Activated CD8-positive, alpha-beta memory T cell treated with anti-CD3 and anti-CD28 coated beads, Interleukin-2, amount 10 ng/mL, durations not matched to agents 7 days and 5 days (primary cell): ENCODE measurements around the gene INSYN2A. TPM values are rescaled to one million over a fixed set of nuclear protein-coding genes. Genes with fewer than 3 reads are reported as not detected.

Experiments
- ATAC-seq: fragments of 150-1000 bp; cut with Tn5 transposase; one replicate; pipeline ENCODE4 v1.10.0; 2021; ENCODE audit warnings: moderate library complexity
- CTCF ChIA-PET: fragments of 350-600 bp; sonication (Branson Sonifier 250); formaldehyde crosslinking; loops from one replicate; lab custom pipeline; 2021; ENCODE audit warnings: antibody characterized with exemption; lab: Charles Lee
- DNase-seq: peaks from one replicate; pipeline ENCODE4 v3.0.0-alpha.2; 2020
- H3K27ac Mint-ChIP-seq: one replicate; pipeline ENCODE4 v1.8.0; 2021; ENCODE audit warnings: mild to moderate bottlenecking, mixed read lengths
- H3K27me3 Mint-ChIP-seq: one replicate; pipeline ENCODE4 v1.8.0; 2021; ENCODE audit warnings: mixed read lengths
- H3K36me3 Mint-ChIP-seq: one replicate; pipeline ENCODE4 v1.8.0; 2021; ENCODE audit warnings: mild to moderate bottlenecking, mixed read lengths
- H3K4me1 Mint-ChIP-seq: one replicate; pipeline ENCODE4 v1.8.0; 2021; ENCODE audit warnings: mixed read lengths
- H3K4me3 Mint-ChIP-seq: one replicate; pipeline ENCODE4 v1.8.0; 2021; ENCODE audit warnings: mild to moderate bottlenecking, moderate library complexity, mixed read lengths
- H3K9me3 Mint-ChIP-seq: one replicate; pipeline ENCODE4 v1.8.0; 2022; ENCODE audit warnings: low read depth, mixed read lengths
- total RNA-seq, 2 experiments: library from RNA; stranded (reverse); gene quantifications; one replicate each; pipeline ENCODE4 v1.2.3, GENCODE V29; 2021

The INSYN2A gene
- total RNA-seq, 2 experiments from 2014 or later: not detected

DNA sequence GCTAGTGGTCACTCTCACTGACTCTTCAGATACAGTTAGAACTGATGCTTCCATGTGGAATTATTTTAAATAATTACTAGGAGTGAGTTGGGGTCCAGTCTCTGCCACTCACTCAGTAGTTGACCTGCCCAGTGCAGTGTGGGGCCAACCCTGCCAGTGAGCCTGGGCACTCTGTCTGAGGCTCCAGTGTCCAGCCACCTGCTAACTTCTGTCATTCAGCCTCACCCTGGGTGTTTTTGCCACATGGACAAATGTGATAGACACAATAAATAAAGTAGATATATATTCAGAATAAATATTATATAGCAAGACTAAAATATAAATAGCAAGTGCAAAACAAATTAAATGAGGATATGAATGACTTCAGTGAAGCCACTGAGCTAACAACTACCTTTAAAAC is 7.2 kb downstream of the INSYN2A start:
- peaks cover 3% of the 10 kb centered on the region for H3K27me3 Mint-ChIP-seq
- H3K9me3 Mint-ChIP-seq: peaks cover 3% of the 10 kb centered on the region
- ATAC-seq (no peak), DNase-seq (no peak)
- no peaks in the 10 kb centered on the region for H3K4me1 Mint-ChIP-seq
- CTCF ChIA-PET: no interaction called here
- H3K27ac Mint-ChIP-seq: no peak overlapping the region
- no peaks in the 10 kb centered on the region for H3K36me3 Mint-ChIP-seq
- H3K4me3 Mint-ChIP-seq: no peak overlapping the region

DNA sequence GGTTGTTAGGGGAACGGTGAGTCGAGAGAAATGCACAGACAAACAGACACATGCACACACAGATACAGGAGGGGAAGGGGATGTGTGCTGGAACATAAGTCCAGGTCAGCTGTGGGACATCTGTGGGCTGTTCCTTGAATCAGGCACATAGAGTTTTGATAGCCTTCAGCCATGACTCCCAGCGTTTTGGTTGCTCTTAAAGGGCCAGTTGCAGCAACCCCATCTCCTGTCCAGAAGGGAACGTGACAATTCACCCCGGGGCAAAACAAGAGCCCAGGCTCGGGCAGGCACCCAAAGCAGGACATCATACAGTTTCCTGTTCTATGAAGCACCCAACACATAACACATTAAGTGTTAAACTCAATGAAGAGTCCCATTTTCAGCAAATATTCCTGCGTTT is 9.6 kb downstream of the INSYN2A start:
- no peak overlapping the region for H3K4me3 Mint-ChIP-seq
- no peaks in the 10 kb centered on the region for H3K27me3 Mint-ChIP-seq
- H3K4me1 Mint-ChIP-seq: no peaks in the 10 kb centered on the region
- H3K27ac Mint-ChIP-seq: no peak overlapping the region
- H3K9me3 Mint-ChIP-seq: peaks cover 3% of the 10 kb centered on the region
- DNase-seq (no peak), ATAC-seq (no peak)
- CTCF ChIA-PET: no interaction called here
- H3K36me3 Mint-ChIP-seq: no peaks in the 10 kb centered on the region

DNA sequence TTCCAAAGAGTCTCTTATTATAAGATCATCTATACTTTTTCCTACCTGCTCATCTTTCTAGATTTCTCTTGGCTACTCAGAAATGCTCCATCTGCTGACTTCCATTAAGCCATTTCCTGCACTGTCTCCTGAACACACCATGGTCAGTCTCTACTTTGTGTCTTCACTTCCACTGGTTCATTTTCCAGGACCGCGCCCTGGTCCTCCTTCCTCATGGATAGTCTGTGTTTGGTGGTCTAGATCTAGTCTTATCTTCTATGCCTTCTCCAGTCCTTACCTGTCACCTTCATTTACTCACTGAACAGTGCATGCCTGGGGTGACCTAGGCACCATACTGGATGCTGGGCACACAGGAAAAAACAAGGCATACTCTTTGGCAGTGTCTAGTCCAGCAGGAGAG is 11.8 kb downstream of the INSYN2A start:
- DNase-seq (no peak), ATAC-seq (no peak)
- Mint-ChIP-seq H3K36me3 (no peaks in the 10 kb centered on the region), H3K9me3 (peaks cover 3% of the 10 kb centered on the region), H3K4me1 (no peaks in the 10 kb centered on the region), H3K4me3 (no peak overlapping the region), H3K27ac (no peak overlapping the region), H3K27me3 (no peaks in the 10 kb centered on the region)
- CTCF ChIA-PET: no interaction called here

DNA sequence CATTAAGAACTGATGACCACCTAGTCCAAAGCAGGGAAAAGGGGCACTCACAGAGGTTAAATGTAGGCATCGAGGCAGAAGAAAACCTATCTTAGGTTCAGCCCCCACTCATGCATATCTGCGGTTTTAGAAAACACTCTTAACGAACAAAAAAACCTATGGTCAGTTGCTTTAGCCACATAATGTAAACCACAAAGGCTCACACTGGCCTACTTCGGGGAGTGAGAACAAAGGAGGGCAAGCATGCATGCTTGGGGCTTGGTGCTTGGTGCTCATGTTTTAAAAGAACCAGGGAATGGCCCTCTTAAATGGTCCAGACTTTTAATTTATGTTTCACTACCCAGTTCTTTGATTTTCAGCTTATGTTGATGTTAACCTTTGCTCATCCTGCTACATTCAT is 14.2 kb downstream of the INSYN2A start:
- Mint-ChIP-seq H3K27me3 (no peaks in the 10 kb centered on the region), H3K4me1 (no peaks in the 10 kb centered on the region), H3K27ac (no peak overlapping the region), H3K9me3 (peaks cover 3% of the 10 kb centered on the region), H3K36me3 (no peaks in the 10 kb centered on the region), H3K4me3 (no peak overlapping the region)
- CTCF ChIA-PET: no interaction called here
- DNase-seq (no peak), ATAC-seq (no peak)

DNA sequence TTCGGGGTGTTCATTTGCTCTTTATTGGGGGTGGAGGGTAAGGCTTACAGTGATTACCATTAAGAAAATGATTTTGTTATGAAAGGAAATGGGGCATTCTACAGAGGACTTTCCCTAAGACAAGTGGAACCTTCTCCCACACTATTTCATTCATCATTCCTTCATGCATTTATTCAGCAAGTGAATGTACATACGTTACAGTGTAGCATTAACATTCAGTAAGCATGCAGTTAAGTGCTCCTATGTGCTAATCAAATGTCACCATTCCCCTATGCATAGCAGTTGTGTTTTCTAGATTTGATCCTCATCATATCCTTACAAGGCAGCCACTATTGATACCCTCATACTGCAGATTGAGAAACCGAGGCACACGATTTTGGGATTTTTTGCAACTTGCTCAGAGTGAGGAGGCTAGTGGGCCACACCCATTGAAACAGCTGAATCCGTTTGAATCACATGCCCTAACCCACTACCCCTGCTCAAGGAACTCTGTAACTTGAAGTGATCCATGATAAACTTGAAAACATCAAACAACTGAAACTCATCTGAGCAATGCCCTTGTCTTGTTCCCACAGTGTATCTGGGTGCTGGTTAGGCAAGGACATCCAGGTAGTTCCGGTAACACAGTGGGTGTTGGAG is 16.7 kb downstream of the INSYN2A start:
- DNase-seq: no peak
- ATAC-seq: no peak
- Mint-ChIP-seq H3K27ac (no peak overlapping the region), H3K4me1 (no peaks in the 10 kb centered on the region), H3K27me3 (no peaks in the 10 kb centered on the region), H3K9me3 (peaks cover 4% of the 10 kb centered on the region), H3K4me3 (no peak overlapping the region), H3K36me3 (no peaks in the 10 kb centered on the region)
- CTCF ChIA-PET: no interaction called here

DNA sequence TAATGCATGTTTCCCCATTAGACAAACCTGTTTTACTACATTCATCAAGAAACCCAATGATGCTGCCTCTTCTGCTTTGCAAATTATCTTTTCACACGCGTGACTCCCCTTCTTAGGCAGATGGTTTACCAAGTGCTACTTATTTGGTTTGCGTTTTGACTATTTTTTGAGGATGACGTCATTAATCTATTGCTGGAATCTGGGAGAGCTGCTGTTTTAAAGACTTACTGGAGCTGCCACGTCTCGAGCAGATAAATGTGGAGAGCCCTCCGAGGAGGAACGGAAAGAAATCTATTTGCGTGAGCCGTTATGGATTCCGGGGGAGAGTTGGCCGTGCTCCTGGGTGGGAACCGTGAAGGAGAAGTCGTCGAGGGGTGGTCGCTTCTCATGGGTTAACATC is 19.7 kb downstream of the INSYN2A start:
- H3K36me3 Mint-ChIP-seq: no peaks in the 10 kb centered on the region
- CTCF ChIA-PET: no interaction called here
- ATAC-seq: no peak
- H3K9me3 Mint-ChIP-seq: peaks cover 4% of the 10 kb centered on the region
- no peak for DNase-seq
- H3K4me1 Mint-ChIP-seq: no peaks in the 10 kb centered on the region
- H3K27me3 Mint-ChIP-seq: no peaks in the 10 kb centered on the region
- no peak overlapping the region for H3K4me3 Mint-ChIP-seq
- no peak overlapping the region for H3K27ac Mint-ChIP-seq

DNA sequence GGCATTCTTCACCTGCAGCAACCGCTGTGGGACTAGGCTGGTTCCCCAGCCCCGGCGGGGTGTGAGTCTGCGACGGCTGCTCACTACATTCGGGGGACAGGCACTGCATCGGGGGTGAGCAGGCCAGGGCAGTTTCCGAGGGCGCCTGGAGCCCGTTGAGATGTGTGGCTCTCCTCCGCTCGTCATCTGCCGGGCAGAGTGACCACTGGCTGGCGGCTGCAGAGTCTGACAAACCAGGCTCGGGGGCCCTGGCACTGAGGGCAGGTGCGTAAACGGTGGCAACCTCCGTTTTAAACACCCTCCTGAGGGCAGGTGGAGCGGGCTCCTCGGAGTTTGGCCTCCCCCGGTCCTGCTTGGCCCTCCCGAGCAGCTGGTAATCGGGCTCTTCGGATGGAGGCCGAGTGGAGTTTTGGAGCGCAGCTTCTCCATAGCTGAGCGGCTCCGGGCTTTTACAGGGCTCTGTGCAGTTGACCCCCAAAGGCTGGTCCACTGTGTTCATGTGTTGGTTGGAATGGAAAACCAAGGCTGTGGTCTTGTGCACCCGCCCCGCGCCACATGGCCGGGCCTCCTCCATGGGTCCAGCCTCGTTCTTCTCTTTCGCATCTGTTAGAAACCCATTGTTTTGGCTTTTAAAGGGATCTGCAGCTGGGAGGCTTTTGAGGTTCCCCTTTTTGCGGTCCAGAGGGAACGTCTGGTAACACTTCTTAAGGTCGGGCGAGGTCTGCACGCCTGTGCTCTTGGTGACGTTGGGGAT is 20.9 kb downstream of the INSYN2A start:
- Mint-ChIP-seq H3K4me3 (no peak overlapping the region), H3K27ac (no peak overlapping the region), H3K36me3 (no peaks in the 10 kb centered on the region), H3K9me3 (peaks cover 4% of the 10 kb centered on the region), H3K4me1 (no peaks in the 10 kb centered on the region), H3K27me3 (no peaks in the 10 kb centered on the region)
- DNase-seq: no peak
- no peak for ATAC-seq
- CTCF ChIA-PET: no interaction called here

DNA sequence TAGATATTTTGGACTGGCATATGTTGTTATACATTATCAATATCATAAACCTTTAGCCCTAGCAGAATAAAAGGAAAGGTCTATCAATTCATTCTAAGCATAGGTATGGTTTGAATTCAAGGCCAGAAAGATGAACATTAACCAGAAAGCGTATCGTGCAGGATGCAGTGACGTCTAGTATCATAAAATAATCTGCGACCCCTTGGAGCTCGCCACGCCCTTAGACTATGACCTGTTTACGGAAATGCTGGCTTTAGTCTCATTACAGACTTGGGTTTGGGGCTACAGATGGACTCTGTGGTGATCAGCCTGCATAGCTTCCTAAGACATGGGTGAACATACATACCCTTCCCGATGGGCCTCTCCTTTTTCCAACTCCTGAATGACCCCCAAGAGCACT is 21.5 kb downstream of the INSYN2A start:
- ATAC-seq (no peak), DNase-seq (no peak)
- CTCF ChIA-PET: no interaction called here
- no peak overlapping the region for H3K27ac Mint-ChIP-seq
- peaks cover 4% of the 10 kb centered on the region for H3K9me3 Mint-ChIP-seq
- no peaks in the 10 kb centered on the region for H3K36me3 Mint-ChIP-seq
- no peaks in the 10 kb centered on the region for H3K4me1 Mint-ChIP-seq
- no peaks in the 10 kb centered on the region for H3K27me3 Mint-ChIP-seq
- no peak overlapping the region for H3K4me3 Mint-ChIP-seq

DNA sequence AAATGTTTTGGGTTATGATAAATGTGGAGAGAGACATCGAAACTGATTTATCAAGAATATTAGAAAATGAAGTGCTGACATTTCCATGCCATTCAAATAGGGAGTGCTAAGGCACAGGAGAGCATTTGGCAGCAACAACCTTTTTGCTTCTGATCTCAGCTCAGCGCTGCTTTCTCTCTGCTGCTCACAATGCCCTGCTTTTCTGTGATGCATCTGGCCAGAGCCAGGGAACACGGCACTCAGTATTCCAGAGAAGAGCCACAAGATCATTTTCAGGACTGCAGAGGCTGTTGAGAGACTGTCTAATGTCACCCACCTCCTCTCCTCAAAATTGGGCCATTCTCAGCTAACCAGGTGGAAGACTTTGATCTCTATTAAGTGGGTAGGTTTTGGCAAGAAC is 28.1 kb downstream of the INSYN2A start:
- CTCF ChIA-PET: no interaction called here
- DNase-seq (no peak), ATAC-seq (no peak)
- Mint-ChIP-seq H3K4me1 (no peaks in the 10 kb centered on the region), H3K9me3 (no peaks in the 10 kb centered on the region), H3K27me3 (no peaks in the 10 kb centered on the region), H3K36me3 (no peaks in the 10 kb centered on the region), H3K4me3 (no peak overlapping the region), H3K27ac (no peak overlapping the region)

DNA sequence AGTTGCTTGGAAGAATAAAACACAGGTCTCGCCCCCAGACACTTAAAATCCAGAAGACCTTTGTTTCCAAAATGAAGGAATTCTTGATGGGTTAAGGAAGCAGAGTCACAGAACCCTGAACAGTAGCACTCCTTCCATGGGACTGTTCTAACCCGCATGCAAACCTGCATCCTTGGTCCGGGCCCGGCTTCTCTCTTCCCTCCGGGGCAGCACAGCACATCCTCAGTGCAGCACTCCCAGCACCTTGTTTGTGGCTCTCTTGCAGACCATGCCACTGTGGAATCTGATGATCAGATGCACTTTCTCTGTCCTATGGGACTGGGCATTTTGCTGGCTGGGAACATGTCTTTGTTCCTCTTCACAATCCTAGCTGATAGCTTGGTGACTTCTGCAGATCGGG is 33.5 kb downstream of the INSYN2A start:
- ATAC-seq (no peak), DNase-seq (no peak)
- no peaks in the 10 kb centered on the region for H3K9me3 Mint-ChIP-seq
- CTCF ChIA-PET: no interaction called here
- no peaks in the 10 kb centered on the region for H3K36me3 Mint-ChIP-seq
- no peaks in the 10 kb centered on the region for H3K4me1 Mint-ChIP-seq
- H3K27me3 Mint-ChIP-seq: no peaks in the 10 kb centered on the region
- H3K4me3 Mint-ChIP-seq: no peak overlapping the region
- H3K27ac Mint-ChIP-seq: no peak overlapping the region

DNA sequence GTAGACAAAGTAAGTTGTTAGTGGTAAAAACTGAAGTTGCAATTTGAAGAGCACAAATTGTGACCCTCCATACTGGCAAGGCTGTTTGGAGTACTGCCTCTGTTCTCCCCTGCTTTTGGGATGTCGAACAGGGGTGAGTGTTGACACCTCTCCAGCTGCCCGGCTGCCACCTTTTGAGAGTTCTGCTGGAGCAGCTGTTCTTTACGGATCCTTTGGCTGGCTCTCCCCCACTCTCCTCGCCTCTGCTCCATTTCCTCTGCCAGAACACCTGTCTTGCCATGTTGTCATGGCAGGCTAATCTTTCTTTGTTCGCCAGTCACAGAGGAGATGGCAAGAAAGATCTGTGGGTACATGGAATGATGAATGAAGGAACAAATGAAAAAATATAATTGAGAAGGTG is 34.9 kb downstream of the INSYN2A start:
- H3K36me3 Mint-ChIP-seq: no peaks in the 10 kb centered on the region
- no peaks in the 10 kb centered on the region for H3K9me3 Mint-ChIP-seq
- H3K4me1 Mint-ChIP-seq: no peaks in the 10 kb centered on the region
- DNase-seq (no peak), ATAC-seq (no peak)
- CTCF ChIA-PET: no interaction called here
- no peak overlapping the region for H3K4me3 Mint-ChIP-seq
- H3K27me3 Mint-ChIP-seq: no peaks in the 10 kb centered on the region
- H3K27ac Mint-ChIP-seq: no peak overlapping the region

DNA sequence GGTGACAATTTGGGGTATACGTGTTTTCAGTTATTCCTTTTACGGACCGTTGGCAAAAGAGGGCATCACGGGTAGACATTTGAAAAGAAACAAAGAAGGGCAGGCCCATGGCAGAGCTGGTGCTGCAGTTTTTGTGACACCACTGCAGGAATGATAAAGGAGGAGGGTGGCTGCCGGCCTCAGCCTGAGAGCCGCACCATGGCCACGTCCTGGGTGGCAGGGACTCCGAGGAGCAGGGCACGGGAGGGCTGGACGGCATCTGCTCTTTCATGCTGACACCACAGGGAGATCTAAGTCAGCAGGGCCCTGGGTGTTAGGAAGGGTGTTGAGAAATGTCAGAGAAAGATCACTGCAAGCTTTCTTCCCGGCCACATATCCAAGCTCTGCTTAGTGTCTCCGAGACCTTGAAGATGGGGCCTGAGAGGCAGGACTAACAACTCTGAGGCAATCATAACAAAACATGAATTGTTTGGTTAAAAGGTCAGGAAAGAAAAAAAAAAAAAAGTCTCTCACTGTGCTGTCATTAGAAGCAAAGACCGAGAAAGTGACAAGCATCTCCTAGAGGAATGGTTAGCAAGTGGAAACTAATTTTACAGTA is 36.6 kb downstream of the INSYN2A start:
- DNase-seq (no peak), ATAC-seq (no peak)
- Mint-ChIP-seq H3K27ac (no peak overlapping the region), H3K4me1 (no peaks in the 10 kb centered on the region), H3K4me3 (no peak overlapping the region), H3K27me3 (no peaks in the 10 kb centered on the region), H3K9me3 (no peaks in the 10 kb centered on the region), H3K36me3 (no peaks in the 10 kb centered on the region)
- CTCF ChIA-PET: no interaction called here

DNA sequence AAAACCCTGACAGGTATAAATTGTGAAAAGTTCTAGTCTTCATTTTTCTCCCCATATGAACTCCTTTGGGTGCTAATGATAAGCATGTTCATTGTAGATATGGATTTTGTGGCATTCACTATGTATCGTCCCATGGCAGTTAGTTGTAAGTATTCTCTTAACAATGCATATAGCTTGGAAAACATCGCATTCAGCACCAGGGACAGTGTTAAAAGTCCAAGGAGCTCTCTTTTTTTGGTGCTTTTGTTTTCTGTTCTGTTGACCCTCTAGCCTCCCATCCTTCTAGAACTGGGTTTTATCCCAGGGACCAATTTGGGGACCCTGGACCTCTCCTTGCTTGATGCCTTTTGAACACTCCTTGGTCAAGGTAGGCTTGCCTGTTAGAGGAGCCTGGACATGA is 37.7 kb downstream of the INSYN2A start:
- no peak for ATAC-seq

DNA sequence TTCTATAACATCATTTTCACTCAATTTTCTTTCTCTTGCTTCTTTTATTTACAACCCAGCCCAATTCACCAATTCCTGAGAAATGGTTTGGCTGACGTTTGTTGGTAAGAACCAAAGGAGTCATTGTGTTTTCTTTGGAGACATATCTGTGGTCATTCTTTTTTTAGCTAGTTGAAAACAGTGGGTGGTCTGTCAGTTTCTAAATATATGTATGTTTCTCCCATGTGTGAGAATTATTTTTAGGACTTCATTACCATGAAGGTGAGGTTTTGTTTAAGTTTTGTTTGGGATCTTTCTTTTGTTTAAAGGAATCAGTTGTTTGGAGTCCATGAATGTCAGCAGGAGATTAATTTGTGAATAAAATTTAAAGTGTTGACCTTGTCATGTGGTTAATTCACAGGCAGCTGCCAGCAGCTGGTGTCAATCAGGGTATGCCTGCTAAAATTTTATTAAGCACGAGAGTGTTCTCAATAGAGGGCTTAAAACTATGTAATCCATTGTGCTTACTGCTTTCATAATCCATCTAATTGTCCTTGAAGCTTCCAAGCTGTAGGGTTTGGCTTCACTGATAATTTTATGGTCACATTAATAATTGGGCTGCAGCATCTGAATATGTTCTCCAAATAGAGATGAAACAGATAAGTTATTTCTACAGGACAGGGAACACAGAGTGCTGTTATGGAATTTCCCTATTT is 38.7 kb downstream of the INSYN2A start:
- ATAC-seq (no peak), DNase-seq (no peak)
- CTCF ChIA-PET: no interaction called here
- Mint-ChIP-seq H3K9me3 (no peaks in the 10 kb centered on the region), H3K4me1 (no peaks in the 10 kb centered on the region), H3K27me3 (no peaks in the 10 kb centered on the region), H3K36me3 (no peaks in the 10 kb centered on the region), H3K4me3 (no peak overlapping the region), H3K27ac (no peak overlapping the region)

More for the DNA sequence above, 37.7 kb downstream of the INSYN2A start:
- CTCF ChIA-PET: no interaction called here
- DNase-seq: no peak
- H3K36me3 Mint-ChIP-seq: no peaks in the 10 kb centered on the region
- no peaks in the 10 kb centered on the region for H3K9me3 Mint-ChIP-seq
- no peaks in the 10 kb centered on the region for H3K4me1 Mint-ChIP-seq
- H3K27ac Mint-ChIP-seq: no peak overlapping the region
- H3K27me3 Mint-ChIP-seq: no peaks in the 10 kb centered on the region
- H3K4me3 Mint-ChIP-seq: no peak overlapping the region
